GM04504 (cell line): Measurements from ENCODE around the gene CAMK4.

Experiments used
- DNase-seq: peaks from one replicate; pipeline ENCODE4 v3.0.0-alpha.2; 2012; ENCODE audit warnings: low read depth

CAMK4 gene

GRCh38 chr5:111493031-111493430, 268.8 kb downstream of the CAMK4 start:
- DNase-seq, result no peak

GRCh38 chr5:111494355-111494999, 270.3 kb downstream of the CAMK4 start:
- DNase-seq, result no peak

- DNase-seq, result no peak
Measured at GRCh38 chr5:111495159-111495558, 271.0 kb downstream of the CAMK4 start.

GRCh38 chr5:111498346-111498745, 274.2 kb downstream of the CAMK4 start:
- DNase-seq, result no peak

- no peak for DNase-seq
Measured at GRCh38 chr5:111502956-111503355, 278.8 kb downstream of the CAMK4 start.

- DNase-seq, result no peak
Measured at GRCh38 chr5:111505096-111505495, 280.9 kb downstream of the CAMK4 start.

GRCh38 chr5:111507276-111507675, 283.1 kb downstream of the CAMK4 start:
- no peak for DNase-seq

GRCh38 chr5:111509119-111509518, 284.9 kb downstream of the CAMK4 start:
- DNase-seq, result no peak

GRCh38 chr5:111511174-111511830, 287.1 kb downstream of the CAMK4 start:
- DNase-seq, result peak; percentile 8

GRCh38 chr5:111511831-111512374, 287.7 kb downstream of the CAMK4 start:
- peak; percentile 11 for DNase-seq

GRCh38 chr5:111512375-111513130, 288.4 kb downstream of the CAMK4 start, which contains the start of gene STARD4:
Gene STARD4, minus strand, starts transcription at chr5:111512535. Its CDS starts 5,102 bp downstream, at chr5:111507433.
- DNase-seq, result peak; percentile 88

GRCh38 chr5:111513131-111513520, 288.9 kb downstream of the CAMK4 start:
- no peak for DNase-seq

GRCh38 chr5:111514087-111514486, 289.9 kb downstream of the CAMK4 start:
- no peak for DNase-seq

GRCh38 chr5:111517853-111518501, 293.8 kb downstream of the CAMK4 start:
- no peak for DNase-seq

GRCh38 chr5:111518777-111519176, 294.6 kb downstream of the CAMK4 start:
- no peak for DNase-seq

- DNase-seq, result no peak
Measured at GRCh38 chr5:111520908-111521307, 296.7 kb downstream of the CAMK4 start.

GRCh38 chr5:111528056-111528455, 303.9 kb downstream of the CAMK4 start:
- DNase-seq, result no peak

- no peak for DNase-seq
Measured at GRCh38 chr5:111530298-111530740, 306.1 kb downstream of the CAMK4 start.

- DNase-seq, result no peak
Measured at GRCh38 chr5:111532886-111533582, 308.9 kb downstream of the CAMK4 start.

- no peak for DNase-seq
Measured at GRCh38 chr5:111535879-111536549, 311.8 kb downstream of the CAMK4 start.
